SK-N-SH (cell line): ENCODE measurements around the gene CCNG2.

ENCODE experiments used
- CTCF ChIP-seq: fragments of 200-600 bp; sonication (generic); IDR thresholded peaks from 2 replicates; pipeline ENCODE4 v1.6.1; 2017; ENCODE audit warnings: antibody characterized with exemption, mild to moderate bottlenecking, moderate library complexity
- EP300 ChIP-seq, 2 experiments: IDR thresholded peaks; 2 replicates each; pipeline versions ENCODE4 v1.4.0 to v1.6.1; 2012; ENCODE audit warnings: borderline replicate concordance in 1 of 2, low read depth in 1 of 2, low read length in 1 of 2
- MAX ChIP-seq: IDR thresholded peaks from 2 replicates; pipeline ENCODE4 v1.4.0; 2012; ENCODE audit warnings: low read depth
- POLR2AphosphoS5 ChIP-seq: IDR thresholded peaks from 2 replicates; pipeline ENCODE4 v1.6.1; 2012; ENCODE audit warnings: low read depth, low read length
- REST ChIP-seq: IDR thresholded peaks from 2 replicates; pipeline ENCODE4 v1.6.1; 2012; ENCODE audit warnings: mild to moderate bottlenecking, low read depth, low read length, moderate library complexity
- RFX5 ChIP-seq: IDR thresholded peaks from 2 replicates; pipeline ENCODE4 v1.6.1; 2012; ENCODE audit warnings: mild to moderate bottlenecking, improper control_type of control experiment, low read length
- SMC3 ChIP-seq: IDR thresholded peaks from 2 replicates; pipeline ENCODE4 v1.6.1; 2012; ENCODE audit warnings: low read depth, low read length, improper control_type of control experiment
- TAF1 ChIP-seq: IDR thresholded peaks from 2 replicates; pipeline ENCODE4 v1.6.1; 2012; ENCODE audit warnings: low read depth, mild to moderate bottlenecking, low read length, moderate library complexity, borderline replicate concordance
- TCF12 ChIP-seq: IDR thresholded peaks from 2 replicates; pipeline ENCODE4 v1.4.0; 2012
- USF2 ChIP-seq: fragments of 150-350 bp; IDR thresholded peaks from 2 replicates; pipeline ENCODE4 v1.6.1; 2017; ENCODE audit warnings: antibody characterized with exemption, low read length, low read depth, borderline replicate concordance
- YY1 ChIP-seq: IDR thresholded peaks from 2 replicates; pipeline ENCODE4 v1.4.0; 2012; ENCODE audit warnings: low read depth, mild to moderate bottlenecking

- TF ChIP-seq REST (no peak), POLR2AphosphoS5 (no peak), YY1 (no peak), SMC3 (no peak), RFX5 (no peak), CTCF (no peak), USF2 (no peak), TAF1 (no peak), EP300 (IDR thresholded peaks at IDR 0.05; ENCODE audit: borderline replicate concordance in 1 of 2, low read depth in 1 of 2, low read length in 1 of 2) (no peak), TCF12 (no peak), MAX (no peak)
Measured at GRCh38 chr4:77154761-77155499, 2.1 kb upstream of the CCNG2 start.
